ENCODE measurements around the gene SIDT1. TPM values are rescaled to one million over a fixed set of nuclear protein-coding genes. Genes with fewer than 3 reads are reported as not detected.
A peak's percentile ranks its signal among the peaks of the same experiment; 100 is the strongest.

Gene SIDT1
- total RNA-seq, 1 experiment from 2014 or later = not detected

DNA sequence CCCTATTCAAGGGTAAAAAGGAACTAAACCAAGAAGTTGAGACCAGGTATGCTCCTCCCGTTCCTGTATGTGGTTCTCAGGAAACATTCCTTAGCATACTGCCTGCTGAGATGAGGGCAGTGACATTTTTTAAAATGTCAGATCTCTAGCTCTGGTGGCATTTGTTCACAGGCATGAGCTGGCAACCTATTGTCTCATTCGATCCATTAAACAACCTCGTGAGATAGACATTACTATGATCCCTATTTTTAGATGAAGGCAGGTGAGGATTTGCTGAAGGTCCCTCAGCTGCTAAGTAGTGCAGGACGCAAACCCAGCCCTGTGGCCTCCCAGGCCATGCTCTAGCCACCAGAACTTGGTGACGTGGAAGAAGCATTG lies 74.9 kb downstream of the SIDT1 start:
- Histone ChIP-seq H3K27ac (ENCODE audit: insufficient read length, low read depth, low read length) (peak overlapping the region; percentile 48), H2BK120ac (ENCODE audit: low read depth, low read length, poor library complexity, severe bottlenecking) (no peak overlapping the region), H2AK5ac (ENCODE audit: insufficient read length, low read length) (no peak overlapping the region), H3K9ac (ENCODE audit: extremely low read depth, insufficient read length, low read length) (no peak overlapping the region), H3K18ac (ENCODE audit: insufficient read length, low read depth, low read length) (peak overlapping the region; percentile 72), H4K5ac (ENCODE audit: insufficient read length, low read depth, low read length) (peak overlapping the region; percentile 35), H3K4me1 (ENCODE audit: insufficient read depth, low read length) (peaks cover 16% of the 10 kb centered on the region), H3K4ac (ENCODE audit: low read depth, low read length) (no peak overlapping the region), H3K14ac (ENCODE audit: insufficient read depth, low read length) (no peak overlapping the region), H4K8ac (replicated peaks; ENCODE audit: insufficient read length, low read depth, low read length) (no peak overlapping the region), H3K23me2 (ENCODE audit: insufficient read length, low read depth, low read length, poor library complexity, severe bottlenecking) (no peaks in the 10 kb centered on the region), H3K56ac (ENCODE audit: insufficient read length, low read depth, low read length) (no peak overlapping the region), H3K4me2 (ENCODE audit: insufficient read depth, insufficient read length, low read length) (peak overlapping the region; percentile 69), H3K27me3 (ENCODE audit: insufficient read depth, low read length) (no peaks in the 10 kb centered on the region), H4K91ac (ENCODE audit: insufficient read length, low read depth, low read length) (no peak overlapping the region), H3K79me2 (ENCODE audit: insufficient read depth, low read length) (no peaks in the 10 kb centered on the region), H2BK15ac (ENCODE audit: low read depth, low read length) (no peak overlapping the region), H3K23ac (ENCODE audit: insufficient read length, low read depth, low read length) (no peak overlapping the region), H2BK12ac (ENCODE audit: insufficient read length, low read depth, low read length) (peak overlapping the region; percentile 28), H2BK5ac (ENCODE audit: insufficient read length, low read length) (peak overlapping the region; percentile 49), H4K20me1 (ENCODE audit: control insufficient read depth, insufficient read depth, insufficient read length) (no peaks in the 10 kb centered on the region), H3K9me3 (ENCODE audit: control insufficient read depth, low read depth, low read length) (no peaks in the 10 kb centered on the region), H2BK20ac (ENCODE audit: low read depth, low read length, poor library complexity, severe bottlenecking) (no peak overlapping the region), H2AFZ (ENCODE audit: low read length) (no peak overlapping the region), H3T11ph (ENCODE audit: low read length) (no peak overlapping the region), H3K79me1 (ENCODE audit: insufficient read depth, low read depth, low read length, poor library complexity, severe bottlenecking) (no peaks in the 10 kb centered on the region)
- Mint-ChIP-seq H3K4me3 (0 out of 5 replicates have a peak overlapping the region, but pooled peaks of 1 of the 2 experiments have one; percentile 23), H3K27me3 (ENCODE audit: low read depth) (no peaks in the 10 kb centered on the region; the same call in 1 of the 2 replicates), H3K36me3 (ENCODE audit: insufficient read depth in 1 of 3, low read depth in 3 of 3) (no peaks in the 10 kb centered on the region; a peak in 1 of 7 replicates), H3K4me1 (peaks cover 23 to 25% of the 10 kb centered on the region in 2 experiments), H3K9me3 (no peaks in the 10 kb centered on the region), H3K27ac (peak overlapping the region; percentile 47 to 90 (median 76); a peak in 6 of 7 replicates)
- TF ChIP-seq, protein P1, sequence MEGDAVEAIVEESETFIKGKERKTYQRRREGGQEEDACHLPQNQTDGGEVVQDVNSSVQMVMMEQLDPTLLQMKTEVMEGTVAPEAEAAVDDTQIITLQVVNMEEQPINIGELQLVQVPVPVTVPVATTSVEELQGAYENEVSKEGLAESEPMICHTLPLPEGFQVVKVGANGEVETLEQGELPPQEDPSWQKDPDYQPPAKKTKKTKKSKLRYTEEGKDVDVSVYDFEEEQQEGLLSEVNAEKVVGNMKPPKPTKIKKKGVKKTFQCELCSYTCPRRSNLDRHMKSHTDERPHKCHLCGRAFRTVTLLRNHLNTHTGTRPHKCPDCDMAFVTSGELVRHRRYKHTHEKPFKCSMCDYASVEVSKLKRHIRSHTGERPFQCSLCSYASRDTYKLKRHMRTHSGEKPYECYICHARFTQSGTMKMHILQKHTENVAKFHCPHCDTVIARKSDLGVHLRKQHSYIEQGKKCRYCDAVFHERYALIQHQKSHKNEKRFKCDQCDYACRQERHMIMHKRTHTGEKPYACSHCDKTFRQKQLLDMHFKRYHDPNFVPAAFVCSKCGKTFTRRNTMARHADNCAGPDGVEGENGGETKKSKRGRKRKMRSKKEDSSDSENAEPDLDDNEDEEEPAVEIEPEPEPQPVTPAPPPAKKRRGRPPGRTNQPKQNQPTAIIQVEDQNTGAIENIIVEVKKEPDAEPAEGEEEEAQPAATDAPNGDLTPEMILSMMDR (conservative IDR thresholded peaks at IDR 0.05) = no peak
- no CpG with 5 or more reads among the region's 5 CpGs for WGBS (ENCODE audit: extremely low coverage, insufficient read length, low lambda C conversion rate)
- no peak for DNase-seq

Data from H9 (cell line).